Astrocyte (in vitro differentiated cells and primary cell): ENCODE data around the gene RBM20.

Experiments
- CTCF ChIP-seq: IDR thresholded peaks from 2 replicates; pipeline ENCODE4 v1.5.1; 2011; ENCODE audit warnings: low read depth, mild to moderate bottlenecking, inconsistent platforms, low read length, moderate library complexity; ENCODE audit not compliant: insufficient read depth
- EZH2 ChIP-seq: IDR thresholded peaks from 2 replicates; pipeline ENCODE4 v1.6.1; 2012; ENCODE audit warnings: mild to moderate bottlenecking, low read length, inconsistent platforms; ENCODE audit not compliant: insufficient read depth

- TF ChIP-seq CTCF (no peak), EZH2 (no peak)
Observed at GRCh38 chr10:110843796-110844616, 199.9 kb downstream of the RBM20 start.
